ENCODE results near the gene COL6A3. TPM values are rescaled to one million over a fixed set of nuclear protein-coding genes. Genes with fewer than 3 reads are reported as not detected.

The COL6A3 gene
- total and polyA plus RNA-seq, 2 of the 13 experiments (the other 11 are each of a cell fraction or from before 2014, with no cell fraction given): 0.03 TPM; not detected in 1

DNA sequence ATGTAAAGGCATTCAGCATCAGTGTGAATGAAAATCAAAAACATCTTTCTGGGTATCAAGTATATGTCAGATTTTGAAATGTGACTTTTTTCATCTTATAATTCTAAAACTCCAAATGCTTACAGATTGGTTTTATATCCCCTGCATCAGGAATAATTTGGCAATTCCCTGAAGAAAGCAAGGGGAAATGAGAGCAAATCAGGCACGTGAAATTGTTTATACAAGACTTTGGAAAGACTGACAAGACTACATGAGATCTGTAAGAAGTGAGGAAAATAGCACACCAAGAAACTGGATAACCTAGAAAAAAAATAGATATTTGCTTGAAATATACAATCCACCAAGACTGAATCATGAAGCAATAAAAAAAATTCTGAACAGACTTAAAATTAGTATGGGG lies 13.8 kb downstream of the COL6A3 start (continued):
- TF ChIP-seq, protein P1, sequence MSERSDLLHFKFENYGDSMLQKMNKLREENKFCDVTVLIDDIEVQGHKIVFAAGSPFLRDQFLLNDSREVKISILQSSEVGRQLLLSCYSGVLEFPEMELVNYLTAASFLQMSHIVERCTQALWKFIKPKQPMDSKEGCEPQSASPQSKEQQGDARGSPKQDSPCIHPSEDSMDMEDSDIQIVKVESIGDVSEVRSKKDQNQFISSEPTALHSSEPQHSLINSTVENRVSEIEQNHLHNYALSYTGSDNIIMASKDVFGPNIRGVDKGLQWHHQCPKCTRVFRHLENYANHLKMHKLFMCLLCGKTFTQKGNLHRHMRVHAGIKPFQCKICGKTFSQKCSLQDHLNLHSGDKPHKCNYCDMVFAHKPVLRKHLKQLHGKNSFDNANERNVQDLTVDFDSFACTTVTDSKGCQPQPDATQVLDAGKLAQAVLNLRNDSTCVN (CRISPR knock-in tag; IDR thresholded peaks at IDR 0.05; ENCODE audit: borderline replicate concordance): no peak
- TF ChIP-seq, protein P2, sequence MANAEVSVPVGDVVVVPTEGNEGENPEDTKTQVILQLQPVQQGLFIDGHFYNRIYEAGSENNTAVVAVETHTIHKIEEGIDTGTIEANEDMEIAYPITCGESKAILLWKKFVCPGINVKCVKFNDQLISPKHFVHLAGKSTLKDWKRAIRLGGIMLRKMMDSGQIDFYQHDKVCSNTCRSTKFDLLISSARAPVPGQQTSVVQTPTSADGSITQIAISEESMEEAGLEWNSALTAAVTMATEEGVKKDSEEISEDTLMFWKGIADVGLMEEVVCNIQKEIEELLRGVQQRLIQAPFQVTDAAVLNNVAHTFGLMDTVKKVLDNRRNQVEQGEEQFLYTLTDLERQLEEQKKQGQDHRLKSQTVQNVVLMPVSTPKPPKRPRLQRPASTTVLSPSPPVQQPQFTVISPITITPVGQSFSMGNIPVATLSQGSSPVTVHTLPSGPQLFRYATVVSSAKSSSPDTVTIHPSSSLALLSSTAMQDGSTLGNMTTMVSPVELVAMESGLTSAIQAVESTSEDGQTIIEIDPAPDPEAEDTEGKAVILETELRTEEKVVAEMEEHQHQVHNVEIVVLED (CRISPR knock-in tag; IDR thresholded peaks at IDR 0.05; ENCODE audit: borderline replicate concordance): no peak
- no peak for TF ChIP-seq ZNF468 (CRISPR knock-in tag; IDR thresholded peaks at IDR 0.05)

DNA sequence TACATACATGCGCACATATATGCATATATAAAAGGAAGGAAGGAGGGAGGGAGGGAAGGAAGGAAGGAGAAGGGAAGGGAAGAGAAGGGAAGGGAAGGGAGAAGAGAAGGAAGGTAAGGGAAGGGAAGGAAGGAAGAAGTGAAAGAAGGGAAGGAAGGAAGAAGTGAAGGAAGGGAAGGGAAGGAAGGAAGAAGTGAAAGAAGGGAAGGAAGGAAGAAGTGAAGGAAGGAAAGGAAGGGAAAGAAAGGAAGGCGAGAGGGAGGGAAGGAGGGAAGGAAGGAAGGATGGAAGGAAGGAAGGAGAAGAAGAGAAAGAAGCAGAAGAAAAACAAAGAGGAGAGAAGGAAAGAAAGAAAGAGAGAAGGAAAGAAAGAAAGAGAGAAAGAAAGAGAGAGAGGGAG lies 16.9 kb downstream of the COL6A3 start:
- no TSS peak for BruUV-seq (replicated peaks)
- in situ Hi-C loops (cut with HindIII; ENCODE audit: extremely low pct_ligation_motif_present, low pct_unique_long_range_greater_than_20kb): no loop called here
- intact Hi-C loops (cut with micrococcal nuclease; ENCODE audit: unreplicated experiment): no loop called here
- no peaks in the 10 kb centered on the region for H3K9me3 ChIP-seq (ENCODE audit: low read length)
- no peak overlapping the region for H3K27ac ChIP-seq (ENCODE audit: extremely low read length, insufficient read depth, low read length)
- H3K4me3 ChIP-seq (replicated peaks in 1 of 3; ENCODE audit: insufficient read depth in 1 of 3, low read depth in 2 of 3, low read length in 3 of 3): no peak overlapping the region
- CTCF ChIA-PET (ENCODE audit: low intra/inter-chr PET ratio, low total read pairs): no interaction called here
- H3K4me1 ChIP-seq (ENCODE audit: insufficient read depth, low read length): no peaks in the 10 kb centered on the region
- no peak for FAIRE-seq
- no peak overlapping the region for H3K9ac ChIP-seq (ENCODE audit: insufficient read depth, low read depth, low read length)
- no peak overlapping the region for H3K4me2 ChIP-seq (ENCODE audit: low read depth, low read length)
- ATAC-seq: no peak
- TF ChIP-seq FOXP1 (IDR thresholded peaks at IDR 0.05): 0 out of 2 replicates have a peak, but pooled peaks have one; percentile 31
- TF ChIP-seq FOXP1 (CRISPR knock-in tag; IDR thresholded peaks at IDR 0.05): no peak
- no peak for TF ChIP-seq ATF1 (CRISPR knock-in tag; IDR thresholded peaks at IDR 0.05)
- TF ChIP-seq FOXK2 (IDR thresholded peaks at IDR 0.05): 0 out of 2 replicates have a peak, but pooled peaks have one; percentile 25
- no peak for TF ChIP-seq SRSF9 (IDR thresholded peaks at IDR 0.05; ENCODE audit: borderline replicate concordance, insufficient read depth, low read depth, low read length, poor library complexity, severe bottlenecking)
- TF ChIP-seq ZNF333 (CRISPR knock-in tag; IDR thresholded peaks at IDR 0.05; ENCODE audit: borderline replicate concordance): no peak
- TF ChIP-seq, protein P3, sequence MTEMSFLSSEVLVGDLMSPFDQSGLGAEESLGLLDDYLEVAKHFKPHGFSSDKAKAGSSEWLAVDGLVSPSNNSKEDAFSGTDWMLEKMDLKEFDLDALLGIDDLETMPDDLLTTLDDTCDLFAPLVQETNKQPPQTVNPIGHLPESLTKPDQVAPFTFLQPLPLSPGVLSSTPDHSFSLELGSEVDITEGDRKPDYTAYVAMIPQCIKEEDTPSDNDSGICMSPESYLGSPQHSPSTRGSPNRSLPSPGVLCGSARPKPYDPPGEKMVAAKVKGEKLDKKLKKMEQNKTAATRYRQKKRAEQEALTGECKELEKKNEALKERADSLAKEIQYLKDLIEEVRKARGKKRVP (CRISPR knock-in tag; IDR thresholded peaks at IDR 0.05): no peak
- TF ChIP-seq, protein P4, sequence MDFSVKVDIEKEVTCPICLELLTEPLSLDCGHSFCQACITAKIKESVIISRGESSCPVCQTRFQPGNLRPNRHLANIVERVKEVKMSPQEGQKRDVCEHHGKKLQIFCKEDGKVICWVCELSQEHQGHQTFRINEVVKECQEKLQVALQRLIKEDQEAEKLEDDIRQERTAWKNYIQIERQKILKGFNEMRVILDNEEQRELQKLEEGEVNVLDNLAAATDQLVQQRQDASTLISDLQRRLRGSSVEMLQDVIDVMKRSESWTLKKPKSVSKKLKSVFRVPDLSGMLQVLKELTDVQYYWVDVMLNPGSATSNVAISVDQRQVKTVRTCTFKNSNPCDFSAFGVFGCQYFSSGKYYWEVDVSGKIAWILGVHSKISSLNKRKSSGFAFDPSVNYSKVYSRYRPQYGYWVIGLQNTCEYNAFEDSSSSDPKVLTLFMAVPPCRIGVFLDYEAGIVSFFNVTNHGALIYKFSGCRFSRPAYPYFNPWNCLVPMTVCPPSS (IDR thresholded peaks at IDR 0.05): peak; percentile 75; the same call in 1 of the 2 replicates
- TF ChIP-seq FOXA1 (IDR thresholded peaks at IDR 0.05): 0 out of 2 replicates have a peak, but pooled peaks have one; percentile 48
- no peak for TF ChIP-seq FOXA1 (CRISPR knock-in tag; IDR thresholded peaks at IDR 0.05)
- peak; percentile 82; the same call in 1 of the 2 replicates for TF ChIP-seq IKZF1 (IDR thresholded peaks at IDR 0.05)
- TF ChIP-seq JUN (CRISPR knock-in tag; IDR thresholded peaks at IDR 0.05): no peak
- TF ChIP-seq GATAD1 (CRISPR knock-in tag; IDR thresholded peaks at IDR 0.05): no peak
- no peaks in the 10 kb centered on the region for H4K20me1 ChIP-seq (ENCODE audit: insufficient read depth, low read length)
- H2AFZ ChIP-seq (ENCODE audit: low read length): no peak overlapping the region
- POLR2A ChIA-PET: no interaction called here
- H3K36me3 ChIP-seq (replicated peaks in 1 of 2; ENCODE audit: control insufficient read depth in 1 of 2, insufficient read depth in 2 of 2, low read length in 2 of 2): no peaks in the 10 kb centered on the region
- 4% methylated on average over 2 of the region's 2 CpGs for WGBS (ENCODE audit: low lambda C conversion rate)
- no peaks in the 10 kb centered on the region for H3K79me2 ChIP-seq (ENCODE audit: insufficient read depth, low read length)
- no peak for DNase-seq (ENCODE audit: low spot score)
- peaks cover 1 to 23% of the 10 kb centered on the region in 2 experiments; a peak in 3 of 5 replicates for H3K27me3 ChIP-seq (ENCODE audit: control insufficient read depth in 1 of 2, insufficient read depth in 2 of 2, low read length in 2 of 2)

Measured in HepG2 (cell line).